HL-60 (cell line): ENCODE measurements around the gene FSD1L.

Experiments
- CTCF ChIP-seq: IDR thresholded peaks from one replicate; pipeline ENCODE4 v1.5.1; 2011; ENCODE audit warnings: low read length, control low read depth, inconsistent platforms; ENCODE audit not compliant: insufficient read depth
- GABPA ChIP-seq: IDR thresholded peaks from 2 replicates; pipeline ENCODE4 v1.6.1; 2012; ENCODE audit warnings: low read depth
- POLR2AphosphoS5 ChIP-seq: IDR thresholded peaks from 2 replicates; pipeline ENCODE4 v1.6.1; 2012; ENCODE audit warnings: low read depth
- REST ChIP-seq: IDR thresholded peaks from 2 replicates; pipeline ENCODE4 v1.6.1; 2012; ENCODE audit warnings: low read depth; ENCODE audit not compliant: insufficient replicate concordance
- SPI1 ChIP-seq: IDR thresholded peaks from 2 replicates; pipeline ENCODE4 v1.6.1; 2012; ENCODE audit warnings: low read depth, mild to moderate bottlenecking, borderline replicate concordance

- TF ChIP-seq CTCF (no peak), SPI1 (no peak), POLR2AphosphoS5 (no peak), REST (no peak), GABPA (no peak)
Measured at GRCh38 chr9:105416840-105417239, 31.0 kb upstream of the FSD1L start.
